ENCODE results near the gene OTOR.

OTOR gene

GRCh38 chr20:16748308-16748900 lies at the start of gene OTOR:
Gene OTOR (plus strand): TSS chr20:16748358. CDS start chr20:16748402, 44 bp downstream.
- no peak within 1 kb of the TSS for H3K27ac Mint-ChIP-seq
- DNase-seq = no peak
- no peaks in the 10 kb centered on the region for H3K9me3 Mint-ChIP-seq
- no peaks in the 10 kb centered on the region for H3K4me1 Mint-ChIP-seq
- no peak for TF ChIP-seq CTCF (IDR thresholded peaks at IDR 0.05)
- H3K4me3 Mint-ChIP-seq = no peak within 1 kb of the TSS
- H3K27me3 Mint-ChIP-seq (ENCODE audit: low read depth, poor library complexity) = peaks cover 16% of the 10 kb centered on the region
- no peaks in the 10 kb centered on the region for H3K36me3 Mint-ChIP-seq (ENCODE audit: low read depth)

- H3K4me1 Mint-ChIP-seq = peaks cover 10% of the 10 kb centered on the region
- H3K4me3 Mint-ChIP-seq = no peak overlapping the region
- H3K36me3 Mint-ChIP-seq (ENCODE audit: low read depth) = no peaks in the 10 kb centered on the region
- H3K9me3 Mint-ChIP-seq = no peaks in the 10 kb centered on the region
- no peak for DNase-seq
- H3K27ac Mint-ChIP-seq = peak overlapping the region; percentile 77
- H3K27me3 Mint-ChIP-seq (ENCODE audit: low read depth, poor library complexity) = peaks cover 5% of the 10 kb centered on the region
- TF ChIP-seq CTCF (IDR thresholded peaks at IDR 0.05) = no peak
Measured at GRCh38 chr20:16699293-16699692, 48.9 kb upstream of the OTOR start.

- H3K36me3 Mint-ChIP-seq (ENCODE audit: low read depth) = peaks cover 5% of the 10 kb centered on the region
- H3K27me3 Mint-ChIP-seq (ENCODE audit: low read depth, poor library complexity) = no peaks in the 10 kb centered on the region
- TF ChIP-seq CTCF (IDR thresholded peaks at IDR 0.05) = peak; percentile 24
- peaks cover 10% of the 10 kb centered on the region for H3K4me1 Mint-ChIP-seq
- no peak overlapping the region for H3K27ac Mint-ChIP-seq
- H3K4me3 Mint-ChIP-seq = no peak overlapping the region
- peaks cover 17% of the 10 kb centered on the region for H3K9me3 Mint-ChIP-seq
- no peak for DNase-seq
Measured at GRCh38 chr20:16701296-16701695, 46.9 kb upstream of the OTOR start.

DNA sequence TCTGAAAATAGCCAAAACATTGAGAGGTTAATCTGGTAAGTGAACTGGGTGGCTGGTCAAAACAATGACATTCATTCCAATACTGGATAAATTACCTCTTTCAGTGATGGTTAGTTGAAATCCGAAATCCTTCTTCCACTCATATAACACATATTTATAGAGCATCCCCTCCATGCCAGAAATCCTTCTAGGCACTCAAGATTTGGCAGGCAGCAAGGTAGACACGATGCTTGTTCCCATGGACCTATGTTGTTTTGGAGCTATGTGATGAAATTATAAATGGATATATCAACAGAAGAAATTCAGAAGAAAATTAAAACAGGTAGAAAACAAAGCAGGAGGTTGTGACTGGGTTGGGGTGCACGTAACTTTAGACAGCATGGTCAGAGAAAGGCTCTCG lies 44.6 kb upstream of the OTOR start:
- H3K9me3 Mint-ChIP-seq = peaks cover 37% of the 10 kb centered on the region
- peaks cover 10% of the 10 kb centered on the region for H3K4me1 Mint-ChIP-seq
- peaks cover 12% of the 10 kb centered on the region for H3K36me3 Mint-ChIP-seq (ENCODE audit: low read depth)
- no peak overlapping the region for H3K4me3 Mint-ChIP-seq
- DNase-seq = no peak
- no peak overlapping the region for H3K27ac Mint-ChIP-seq
- peaks cover 3% of the 10 kb centered on the region for H3K27me3 Mint-ChIP-seq (ENCODE audit: low read depth, poor library complexity)
- no peak for TF ChIP-seq CTCF (IDR thresholded peaks at IDR 0.05)

- H3K36me3 Mint-ChIP-seq (ENCODE audit: low read depth) = peaks cover 12% of the 10 kb centered on the region
- H3K27me3 Mint-ChIP-seq (ENCODE audit: low read depth, poor library complexity) = peaks cover 3% of the 10 kb centered on the region
- H3K27ac Mint-ChIP-seq = no peak overlapping the region
- H3K9me3 Mint-ChIP-seq = peaks cover 37% of the 10 kb centered on the region
- H3K4me3 Mint-ChIP-seq = no peak overlapping the region
- no peak for TF ChIP-seq CTCF (IDR thresholded peaks at IDR 0.05)
- H3K4me1 Mint-ChIP-seq = peaks cover 7% of the 10 kb centered on the region
- no peak for DNase-seq
Measured at GRCh38 chr20:16707674-16708073, 40.5 kb upstream of the OTOR start.

GRCh38 chr20:16708602-16709001 lies 39.6 kb upstream of the OTOR start:
- DNase-seq = no peak
- Mint-ChIP-seq H3K4me1 (peaks cover 8% of the 10 kb centered on the region), H3K27ac (no peak overlapping the region), H3K36me3 (ENCODE audit: low read depth) (peaks cover 12% of the 10 kb centered on the region), H3K4me3 (no peak overlapping the region), H3K9me3 (peaks cover 37% of the 10 kb centered on the region), H3K27me3 (ENCODE audit: low read depth, poor library complexity) (peaks cover 3% of the 10 kb centered on the region)
- no peak for TF ChIP-seq CTCF (IDR thresholded peaks at IDR 0.05)
